Stimulated activated memory B cell treated with anti-CD40 and anti-IgM and Interleukin-4, amounts not matched to agents 10 μg/mL and 1 μg/mL and 100 μg/mL, for 72 hours (primary cell): ENCODE results near the gene CHD5.
"Not testable (repeated sequence)": the region's sequence is repeated elsewhere in the genome, so short reads cannot be mapped to it uniquely, and the experiment has no call there.

ENCODE experiments used
- ATAC-seq: fragments of 150-1000 bp; cut with Tn5 transposase; 2 replicates; pipeline ENCODE4 v1.10.0; 2021
- H3K27ac Mint-ChIP-seq: one replicate; pipeline ENCODE4 v1.8.0; 2022; ENCODE audit warnings: mild to moderate bottlenecking, mixed read lengths
- H3K27me3 Mint-ChIP-seq: one replicate; pipeline ENCODE4 v1.8.0; 2022; ENCODE audit warnings: mixed read lengths
- H3K36me3 Mint-ChIP-seq: one replicate; pipeline ENCODE4 v1.8.0; 2022; ENCODE audit warnings: mixed read lengths
- H3K4me1 Mint-ChIP-seq: one replicate; pipeline ENCODE4 v1.8.0; 2022; ENCODE audit warnings: mixed read lengths
- H3K4me3 Mint-ChIP-seq: one replicate; pipeline ENCODE4 v1.8.0; 2022; ENCODE audit warnings: mild to moderate bottlenecking, moderate library complexity, mixed read lengths
- H3K9me3 Mint-ChIP-seq: one replicate; pipeline ENCODE4 v1.8.0; 2022; ENCODE audit warnings: mixed read lengths

The CHD5 gene

DNA sequence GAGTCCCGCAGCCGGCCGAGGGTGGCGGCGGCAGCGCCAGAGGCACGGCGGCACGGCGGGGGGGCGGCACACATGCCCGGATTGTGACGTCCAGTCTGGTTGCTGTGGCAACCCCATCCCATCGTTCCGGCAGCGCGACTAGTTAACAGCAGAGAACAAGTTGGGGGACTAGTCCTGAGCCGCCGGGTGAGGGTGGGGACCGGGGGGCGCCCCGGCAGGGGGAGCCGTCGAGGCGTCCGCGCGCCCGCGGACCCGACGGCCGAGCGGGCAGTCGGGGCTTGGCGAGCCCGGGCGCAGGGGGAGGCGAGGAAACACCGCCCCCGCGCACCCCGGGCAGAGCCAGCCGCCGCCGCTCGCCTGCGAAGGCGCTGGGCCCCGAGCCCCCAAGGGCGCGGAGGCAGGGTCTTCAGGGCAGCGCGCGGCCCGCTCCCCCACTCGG is at the start of gene CHD5:
Gene CHD5 (minus strand): TSS at position 54 of the 439 bp plus-strand sequence. CDS start 298 bp downstream, outside the sequence.
- peak within 1 kb of the TSS; percentile 67 for H3K4me3 Mint-ChIP-seq
- peaks cover 9% of the 10 kb centered on the region for H3K36me3 Mint-ChIP-seq
- peaks cover 44% of the 10 kb centered on the region for H3K27me3 Mint-ChIP-seq
- peaks cover 39% of the 10 kb centered on the region for H3K4me1 Mint-ChIP-seq
- no peak within 1 kb of the TSS for H3K27ac Mint-ChIP-seq
- H3K9me3 Mint-ChIP-seq = no peaks in the 10 kb centered on the region
- no peak for ATAC-seq

DNA sequence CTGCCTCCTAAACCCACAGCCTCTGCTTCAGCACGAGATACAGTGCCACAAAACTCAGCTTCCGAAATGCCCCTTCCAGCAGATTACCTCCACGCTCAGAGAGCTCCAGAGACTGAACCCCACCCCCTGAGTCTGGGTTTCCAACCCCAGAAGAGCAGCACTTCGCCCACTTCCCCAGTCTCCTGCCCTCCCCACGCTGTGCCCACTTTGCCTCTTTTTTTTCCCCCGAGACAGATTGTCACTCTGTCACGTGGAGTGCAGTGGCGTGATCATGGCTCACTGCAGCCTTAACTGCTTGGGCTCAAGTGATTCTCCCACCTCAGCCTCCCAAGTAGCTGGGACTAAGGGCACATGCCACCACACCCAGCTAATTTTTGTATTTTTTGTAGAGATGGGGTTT is 45.5 kb upstream of the CHD5 start:
- Mint-ChIP-seq H3K36me3 (peaks cover 63% of the 10 kb centered on the region), H3K9me3 (no peaks in the 10 kb centered on the region), H3K27ac (no peak overlapping the region)

DNA sequence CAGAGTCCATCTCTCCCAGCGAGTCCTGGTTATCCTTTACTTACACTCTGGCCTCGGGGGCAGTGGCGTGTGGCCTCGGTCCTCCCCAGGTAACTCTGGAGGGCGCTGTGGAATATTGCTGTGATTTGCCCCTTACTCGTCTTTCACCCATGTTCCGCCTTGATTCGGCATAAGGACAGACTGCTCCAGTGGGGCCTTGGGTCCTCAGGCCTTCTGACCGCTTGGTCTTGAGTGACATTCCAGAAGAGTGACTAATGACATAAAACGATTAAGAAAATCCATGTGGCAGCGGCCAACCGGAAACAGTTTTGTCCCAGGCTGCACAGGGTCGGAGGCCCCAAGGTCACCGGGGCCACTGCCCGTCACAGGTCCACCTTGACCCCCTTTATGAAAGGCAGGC is 44.6 kb upstream of the CHD5 start:
- Mint-ChIP-seq H3K36me3 (peaks cover 65% of the 10 kb centered on the region), H3K4me3 (no peak overlapping the region), H3K4me1 (no peaks in the 10 kb centered on the region), H3K9me3 (no peaks in the 10 kb centered on the region), H3K27ac (no peak overlapping the region), H3K27me3 (no peaks in the 10 kb centered on the region)
- no peak for ATAC-seq

More for the DNA sequence above, 45.5 kb upstream of the CHD5 start:
- ATAC-seq = no peak
- Mint-ChIP-seq H3K4me1 (no peaks in the 10 kb centered on the region), H3K27me3 (no peaks in the 10 kb centered on the region), H3K4me3 (no peak overlapping the region)

DNA sequence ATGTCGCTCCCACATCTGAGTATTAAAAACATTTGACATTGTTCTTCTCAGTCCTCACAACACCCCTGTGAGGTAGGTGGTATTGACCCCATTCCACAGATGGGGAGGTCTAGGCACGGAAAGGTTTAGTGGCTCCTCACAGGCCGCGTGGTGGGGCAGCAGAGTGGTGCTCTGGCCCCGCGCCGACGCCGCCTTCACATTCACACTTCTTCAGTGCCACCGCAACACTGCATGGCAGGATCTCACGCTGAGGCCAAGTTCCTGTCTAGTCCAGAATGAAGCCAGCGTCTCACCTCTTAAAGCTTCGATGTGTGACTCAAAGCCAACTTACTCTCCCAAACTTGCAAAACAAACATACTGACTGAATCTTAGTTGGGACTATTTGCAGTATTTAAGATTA is 43.5 kb upstream of the CHD5 start:
- no peak for ATAC-seq
- Mint-ChIP-seq H3K4me1 (peaks cover 5% of the 10 kb centered on the region), H3K36me3 (peaks cover 62% of the 10 kb centered on the region), H3K4me3 (no peak overlapping the region), H3K27ac (no peak overlapping the region), H3K27me3 (peaks cover 5% of the 10 kb centered on the region), H3K9me3 (no peaks in the 10 kb centered on the region)

DNA sequence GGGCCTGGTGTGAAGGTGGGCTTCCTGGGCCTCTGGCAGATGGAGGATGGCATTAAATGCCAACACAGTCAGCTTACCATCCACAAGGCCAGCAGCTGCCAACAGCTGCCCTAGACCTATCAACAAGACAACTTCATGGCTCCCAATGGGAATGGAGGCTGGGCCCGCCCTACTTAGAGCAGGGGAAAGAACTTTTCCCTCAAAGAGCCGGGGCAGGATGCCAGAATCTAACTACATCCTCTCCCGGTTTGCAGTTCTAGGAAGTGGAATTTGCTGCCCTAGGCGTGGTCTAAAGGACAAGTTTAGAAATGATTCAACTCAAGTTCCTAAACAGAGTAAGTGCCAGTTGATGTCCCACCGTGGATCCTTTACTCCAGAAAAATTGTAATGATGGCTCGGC is 42.5 kb upstream of the CHD5 start:
- peaks cover 62% of the 10 kb centered on the region for H3K36me3 Mint-ChIP-seq

DNA sequence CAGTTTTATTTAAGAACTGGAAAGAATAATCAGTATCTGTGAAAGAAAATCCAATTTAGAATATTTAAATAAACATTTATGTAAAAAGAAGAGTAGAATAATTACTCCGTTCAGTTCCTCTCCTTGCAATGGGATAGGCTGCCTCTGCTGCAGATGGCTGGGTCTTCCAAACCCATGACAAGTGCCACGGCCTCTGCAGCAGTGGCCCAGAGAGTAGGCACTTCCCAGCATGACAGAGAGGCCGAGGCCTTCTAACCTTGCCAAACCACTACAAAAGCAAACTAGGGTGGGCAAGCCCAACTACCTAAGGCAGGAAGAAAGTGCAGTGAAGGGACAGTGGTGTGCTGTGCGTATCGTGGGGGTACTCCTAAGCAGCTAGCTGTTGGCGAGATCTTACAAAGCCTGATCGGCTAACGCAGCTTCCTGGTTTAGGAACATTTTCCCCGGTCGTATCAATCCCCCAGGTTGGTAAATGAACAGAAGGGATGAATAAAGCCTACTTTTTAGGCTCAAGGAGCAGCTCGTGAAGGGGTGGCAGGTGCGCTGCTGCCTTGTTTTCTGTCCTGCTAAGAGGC is 41.2 kb upstream of the CHD5 start:
- H3K4me1 Mint-ChIP-seq = peaks cover 15% of the 10 kb centered on the region
- H3K4me3 Mint-ChIP-seq = no peak overlapping the region
- peaks cover 28% of the 10 kb centered on the region for H3K27me3 Mint-ChIP-seq
- no peak for ATAC-seq
- peaks cover 59% of the 10 kb centered on the region for H3K36me3 Mint-ChIP-seq
- no peaks in the 10 kb centered on the region for H3K9me3 Mint-ChIP-seq
- H3K27ac Mint-ChIP-seq = no peak overlapping the region

More for the DNA sequence above, 42.5 kb upstream of the CHD5 start:
- Mint-ChIP-seq H3K27me3 (peaks cover 14% of the 10 kb centered on the region), H3K4me1 (peaks cover 12% of the 10 kb centered on the region), H3K9me3 (no peaks in the 10 kb centered on the region), H3K4me3 (no peak overlapping the region), H3K27ac (no peak overlapping the region)
- ATAC-seq = no peak

DNA sequence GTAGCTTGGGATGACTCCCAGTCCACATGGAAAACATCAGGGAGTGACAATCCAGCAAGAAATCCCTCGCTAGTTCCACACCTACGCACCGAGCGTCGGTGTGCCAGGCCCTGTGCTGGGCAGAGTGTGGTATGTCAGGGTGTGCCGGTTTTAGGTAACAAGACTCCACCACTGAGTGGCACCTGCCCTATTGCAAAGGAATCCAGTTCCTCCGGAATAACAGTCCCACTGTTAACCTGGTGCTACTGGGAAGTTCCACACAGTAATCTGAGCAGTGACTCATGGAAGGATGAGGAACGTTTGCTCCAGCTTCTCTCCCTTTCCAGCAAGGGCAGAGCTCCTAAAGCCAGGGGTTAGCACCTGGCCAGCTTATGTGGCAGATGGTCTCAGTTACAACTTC is 40.1 kb upstream of the CHD5 start:
- Mint-ChIP-seq H3K4me3 (no peak overlapping the region), H3K36me3 (peaks cover 48% of the 10 kb centered on the region), H3K27me3 (peaks cover 38% of the 10 kb centered on the region), H3K9me3 (no peaks in the 10 kb centered on the region), H3K4me1 (peaks cover 15% of the 10 kb centered on the region), H3K27ac (no peak overlapping the region)
- ATAC-seq = no peak

DNA sequence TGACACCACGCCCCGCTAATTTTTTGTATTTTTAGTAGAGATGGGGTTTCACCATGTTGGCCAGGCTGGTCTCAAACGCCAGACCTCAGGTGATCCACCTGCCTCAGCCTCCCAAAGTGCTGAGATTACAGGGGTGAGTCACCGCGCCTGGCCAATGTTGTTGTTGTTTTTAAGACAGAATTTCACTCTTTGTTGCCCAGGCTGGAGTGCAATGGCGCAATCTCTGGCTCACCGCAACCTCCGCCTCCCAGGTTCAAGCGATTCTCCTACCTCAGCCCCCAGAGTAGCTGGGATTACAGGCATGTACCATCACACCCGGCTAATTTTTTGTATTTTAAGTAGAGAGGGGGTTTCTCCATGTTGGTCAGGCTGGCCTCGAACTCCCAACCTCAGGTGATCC is 39.5 kb upstream of the CHD5 start:
- not testable (repeated sequence) for H3K4me3 Mint-ChIP-seq, H3K27ac Mint-ChIP-seq, ATAC-seq, H3K9me3 Mint-ChIP-seq
- Mint-ChIP-seq H3K36me3 (peaks cover 42% of the 10 kb centered on the region), H3K27me3 (peaks cover 44% of the 10 kb centered on the region), H3K4me1 (peaks cover 15% of the 10 kb centered on the region)

DNA sequence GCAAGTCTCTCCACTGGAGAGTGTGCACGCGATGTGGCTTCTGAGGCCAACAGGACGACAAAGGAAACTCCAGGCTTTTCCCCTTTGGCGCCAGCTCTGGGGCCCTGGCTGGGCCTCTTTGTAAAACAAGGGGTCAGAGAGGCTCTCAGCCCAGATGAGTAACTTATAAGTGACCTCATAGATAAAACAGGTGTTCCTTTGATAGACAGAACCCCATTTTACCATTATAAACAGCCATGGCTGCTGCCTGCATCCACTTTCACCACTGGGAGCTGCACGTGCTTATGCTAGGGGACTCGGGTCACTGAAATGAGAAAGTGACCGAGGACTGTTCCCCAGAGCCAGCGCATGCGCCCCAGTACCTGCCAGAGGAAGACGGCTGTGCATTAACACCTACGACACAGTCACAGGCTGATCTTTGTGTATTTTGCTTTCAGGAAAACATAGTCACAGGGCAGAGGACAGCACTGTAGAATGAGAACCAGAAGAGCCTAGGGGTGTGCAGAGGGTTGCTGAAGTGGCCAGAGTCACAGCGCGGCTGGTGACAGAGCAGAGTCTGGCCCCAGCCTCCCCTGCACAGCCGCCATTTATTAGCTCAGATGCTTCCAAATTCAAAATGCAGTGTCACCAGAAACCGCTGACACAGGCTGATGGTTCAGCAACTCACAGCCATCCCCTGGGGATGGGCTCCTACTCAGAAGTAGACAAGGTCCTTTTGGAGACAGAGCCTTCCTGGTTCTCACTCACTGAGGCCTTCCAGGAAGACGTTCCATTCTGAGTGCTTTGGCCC is 38.4 kb upstream of the CHD5 start:
- ATAC-seq = no peak
- Mint-ChIP-seq H3K9me3 (peaks cover 3% of the 10 kb centered on the region), H3K4me3 (no peak overlapping the region), H3K4me1 (peaks cover 15% of the 10 kb centered on the region), H3K27ac (no peak overlapping the region), H3K27me3 (peaks cover 50% of the 10 kb centered on the region), H3K36me3 (peaks cover 31% of the 10 kb centered on the region)

DNA sequence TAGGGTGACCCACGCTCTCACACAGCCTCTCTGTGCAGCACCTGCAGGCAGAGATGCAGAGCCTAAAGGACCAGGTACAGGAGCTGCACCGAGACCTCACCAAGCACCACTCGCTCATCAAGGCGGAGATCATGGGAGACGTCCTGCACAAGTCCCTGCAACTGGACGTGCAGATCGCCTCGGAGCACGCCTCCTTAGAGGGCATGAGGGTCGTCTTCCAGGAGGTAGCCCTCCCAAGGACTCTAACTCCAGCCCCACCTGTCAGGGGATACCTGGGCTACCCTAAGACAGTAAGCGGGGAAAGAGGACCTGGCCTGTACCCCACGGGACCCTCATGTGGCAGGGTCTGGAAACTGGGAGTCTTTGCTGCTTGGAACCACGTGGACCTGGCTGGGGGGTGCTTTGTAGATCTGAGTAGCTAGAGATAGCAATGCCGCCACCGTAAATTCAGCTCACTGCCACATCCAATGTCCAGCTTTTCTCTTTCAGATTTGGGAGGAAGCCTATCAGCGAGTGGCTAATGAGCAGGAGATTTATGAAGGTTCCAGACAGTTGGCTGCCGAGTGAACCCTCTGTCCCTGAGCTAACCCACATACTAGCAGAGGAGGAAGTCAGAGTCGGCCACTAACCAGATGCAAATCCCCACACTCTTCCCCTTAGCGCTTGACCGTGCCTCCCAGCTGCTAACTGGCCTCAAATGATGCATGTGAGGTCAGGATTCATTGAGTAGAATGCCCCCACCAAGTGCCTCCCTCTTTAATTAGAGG is 32.3 kb upstream of the CHD5 start:
- Mint-ChIP-seq H3K4me3 (no peak overlapping the region), H3K36me3 (no peaks in the 10 kb centered on the region), H3K9me3 (peaks cover 3% of the 10 kb centered on the region), H3K27me3 (peaks cover 77% of the 10 kb centered on the region), H3K27ac (no peak overlapping the region), H3K4me1 (peaks cover 23% of the 10 kb centered on the region)
- ATAC-seq = no peak

DNA sequence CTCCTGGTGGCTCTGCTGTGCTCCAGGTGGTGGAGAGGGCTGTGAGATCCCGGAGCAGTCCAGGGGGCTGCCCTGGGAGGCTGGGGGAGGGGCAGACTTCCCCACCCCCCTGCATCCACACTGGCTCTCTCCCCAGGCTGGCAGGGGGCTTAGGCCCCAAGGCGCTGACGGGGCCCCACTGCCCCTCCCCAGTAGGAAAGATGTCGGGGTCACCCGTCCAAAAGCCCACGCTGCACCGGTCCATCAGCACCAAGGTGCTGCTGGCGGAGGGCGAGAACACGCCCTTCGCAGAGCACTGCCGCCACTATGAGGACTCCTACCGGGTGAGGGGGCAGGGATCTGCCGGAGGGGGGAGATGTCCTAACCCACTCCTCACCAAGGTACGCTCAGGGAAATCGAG is 31.6 kb upstream of the CHD5 start:
- ATAC-seq = no peak
- Mint-ChIP-seq H3K27me3 (peaks cover 77% of the 10 kb centered on the region), H3K36me3 (no peaks in the 10 kb centered on the region), H3K4me1 (peaks cover 25% of the 10 kb centered on the region), H3K9me3 (peaks cover 3% of the 10 kb centered on the region), H3K27ac (no peak overlapping the region), H3K4me3 (no peak overlapping the region)

DNA sequence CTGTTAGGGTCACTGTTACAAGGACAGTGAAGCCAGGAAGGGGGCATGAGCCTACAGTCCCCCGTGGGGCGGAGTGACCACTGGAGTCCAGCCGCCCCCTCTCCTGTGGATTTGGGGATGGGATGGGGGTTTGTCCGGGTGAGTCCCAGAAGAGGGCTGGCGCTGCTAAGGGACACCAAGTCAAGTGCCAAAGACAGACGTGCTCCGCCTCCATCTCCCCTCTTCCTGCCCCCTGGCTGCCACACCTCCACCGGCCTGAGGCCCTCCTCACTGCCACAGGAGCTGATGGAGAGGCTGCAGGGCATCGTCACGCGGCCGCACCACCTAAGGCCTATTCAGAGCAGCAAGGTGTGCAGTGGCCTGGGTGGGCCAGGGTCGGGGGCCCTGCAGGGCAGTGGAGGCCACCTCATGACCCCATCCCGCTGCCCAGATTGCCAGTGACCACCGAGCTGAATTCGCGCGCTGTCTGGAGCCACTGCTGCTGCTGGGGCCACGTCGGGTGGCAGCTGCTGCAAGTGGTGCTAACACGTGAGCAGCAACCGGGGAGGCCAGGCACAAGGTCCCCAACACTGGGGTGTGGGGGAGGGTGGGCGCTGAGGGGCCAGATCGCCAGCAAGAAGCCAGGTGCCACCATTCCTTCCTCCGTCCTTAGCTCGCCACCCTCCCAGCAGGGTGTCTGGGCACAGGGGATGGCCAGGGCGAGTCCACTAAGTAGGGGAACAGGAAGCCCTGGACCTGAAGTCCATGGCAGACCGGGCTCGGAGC is 30.7 kb upstream of the CHD5 start:
- peaks cover 70% of the 10 kb centered on the region for H3K27me3 Mint-ChIP-seq
- no peak for ATAC-seq
- no peak overlapping the region for H3K27ac Mint-ChIP-seq
- H3K9me3 Mint-ChIP-seq = peaks cover 3% of the 10 kb centered on the region
- H3K36me3 Mint-ChIP-seq = no peaks in the 10 kb centered on the region
- H3K4me1 Mint-ChIP-seq = peaks cover 27% of the 10 kb centered on the region
- no peak overlapping the region for H3K4me3 Mint-ChIP-seq

DNA sequence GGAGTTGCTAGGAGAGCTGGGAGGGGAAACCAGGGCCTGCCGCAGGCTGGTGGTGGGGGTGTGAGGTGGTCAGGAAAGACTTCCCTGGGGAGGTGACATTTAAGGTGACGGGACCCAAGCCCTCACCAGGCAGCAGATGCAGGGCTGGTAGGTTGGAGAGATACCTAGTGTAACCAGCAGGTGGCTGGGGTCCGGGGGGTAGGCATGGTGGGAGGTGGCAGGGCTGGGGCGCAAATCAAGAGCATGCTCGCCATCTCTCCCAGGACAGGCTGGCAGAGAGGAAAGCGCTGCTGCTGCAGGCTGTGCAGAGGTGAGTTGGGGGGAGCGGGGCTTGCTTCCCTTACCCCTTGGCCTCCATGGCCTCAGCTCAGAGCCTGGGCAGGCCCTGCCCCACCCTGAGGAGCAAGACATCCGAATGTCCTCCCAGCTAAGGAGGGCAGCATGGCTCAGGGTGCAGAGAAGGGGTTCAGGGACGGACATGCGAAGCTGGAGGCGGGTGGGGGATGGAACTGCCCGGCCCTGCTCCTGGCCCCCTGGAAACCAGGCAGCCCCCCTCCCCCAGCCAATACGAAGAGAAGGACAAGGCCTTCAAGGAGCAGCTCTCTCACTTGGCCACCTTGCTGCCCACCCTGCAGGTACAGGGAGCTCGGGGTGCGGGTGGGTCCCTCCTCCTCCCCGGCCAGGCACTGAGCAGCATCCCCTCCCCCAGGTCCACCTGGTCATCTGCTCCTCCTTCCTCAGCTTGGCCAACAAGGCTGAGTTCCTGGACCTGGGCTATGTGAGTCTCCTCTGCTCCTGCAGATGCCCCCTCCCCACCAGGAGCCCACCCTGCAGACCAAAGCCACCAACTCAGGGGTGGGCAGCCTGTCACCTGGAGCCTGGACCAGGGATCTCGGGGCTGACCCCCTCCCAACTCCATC is 29.8 kb upstream of the CHD5 start:
- Mint-ChIP-seq H3K27ac (no peak overlapping the region), H3K4me3 (peak overlapping the region; percentile 30)
- peak; percentile 47 for ATAC-seq

More for the DNA sequence above, 29.8 kb upstream of the CHD5 start:
- Mint-ChIP-seq H3K9me3 (peaks cover 2% of the 10 kb centered on the region), H3K4me1 (peaks cover 27% of the 10 kb centered on the region), H3K27me3 (peaks cover 62% of the 10 kb centered on the region), H3K36me3 (no peaks in the 10 kb centered on the region)
